Trophoblast cell (in vitro differentiated cells and primary cell): ENCODE data around the gene CLTCL1.
"Not testable (repeated sequence)": the region's sequence is repeated elsewhere in the genome, so short reads cannot be mapped to it uniquely, and the experiment has no call there.

Experiments used
- DNase-seq, 2 donors: peaks; one replicate each; pipeline ENCODE4 v3.0.0-alpha.2; 2016
- H2AFZ ChIP-seq: 2 replicates; pipeline ENCODE4 v1.6.1; 2013; ENCODE audit warnings: low read length, moderate library complexity, mild to moderate bottlenecking; ENCODE audit not compliant: insufficient read depth, poor library complexity
- H2AK5ac ChIP-seq: 2 replicates; pipeline ENCODE4 v1.6.1; 2013; ENCODE audit warnings: mild to moderate bottlenecking, low read length
- H2BK120ac ChIP-seq: 2 replicates; pipeline ENCODE4 v1.6.1; 2013; ENCODE audit warnings: low read length, mild to moderate bottlenecking, moderate library complexity; ENCODE audit not compliant: insufficient read depth, poor library complexity
- H2BK12ac ChIP-seq: 2 replicates; pipeline ENCODE4 v1.6.1; 2013; ENCODE audit warnings: mild to moderate bottlenecking, low read length, moderate library complexity
- H2BK5ac ChIP-seq: 2 replicates; pipeline ENCODE4 v1.6.1; 2013; ENCODE audit warnings: low read length, low read depth, moderate library complexity, mild to moderate bottlenecking; ENCODE audit not compliant: poor library complexity
- H3K14ac ChIP-seq: 2 replicates; pipeline ENCODE4 v1.6.1; 2013; ENCODE audit warnings: mild to moderate bottlenecking, low read length
- H3K18ac ChIP-seq: 2 replicates; pipeline ENCODE4 v1.6.1; 2013; ENCODE audit warnings: mild to moderate bottlenecking, low read length
- H3K23ac ChIP-seq: 2 replicates; pipeline ENCODE4 v1.6.1; 2013; ENCODE audit warnings: low read length
- H3K27ac ChIP-seq: 2 replicates; pipeline ENCODE4 v1.5.1; 2013; ENCODE audit warnings: low read depth, mild to moderate bottlenecking, inconsistent platforms, low read length, moderate library complexity
- H3K27me3 ChIP-seq: 2 replicates; pipeline ENCODE4 v1.6.1; 2013; ENCODE audit warnings: inconsistent platforms, mild to moderate bottlenecking, low read length, moderate library complexity; ENCODE audit not compliant: insufficient read depth
- H3K36me3 ChIP-seq, 2 experiments: 1 replicate in 1 of 2; 2 replicates in 1 of 2; pipeline ENCODE4 v1.6.1; 2013; ENCODE audit warnings: low read length in 2 of 2, mild to moderate bottlenecking in 2 of 2, moderate library complexity in 1 of 2; ENCODE audit not compliant: insufficient read depth in 2 of 2, control insufficient read depth in 1 of 2
- H3K4ac ChIP-seq: 2 replicates; pipeline ENCODE4 v1.6.1; 2013; ENCODE audit warnings: low read depth, mild to moderate bottlenecking, low read length, moderate library complexity
- H3K4me1 ChIP-seq, 2 experiments: 1 replicate in 1 of 2; 2 replicates in 1 of 2; pipeline ENCODE4 v1.6.1; 2013; ENCODE audit warnings: low read length in 2 of 2, mild to moderate bottlenecking in 2 of 2, moderate library complexity in 1 of 2; ENCODE audit not compliant: insufficient read depth in 2 of 2, control insufficient read depth in 1 of 2
- H3K4me2 ChIP-seq: 2 replicates; pipeline ENCODE4 v1.6.1; 2013; ENCODE audit warnings: inconsistent platforms, mild to moderate bottlenecking, low read length, moderate library complexity
- H3K4me3 ChIP-seq: 2 replicates; pipeline ENCODE4 v1.5.1; 2013; ENCODE audit warnings: mild to moderate bottlenecking, low read depth, low read length, inconsistent platforms
- H3K79me1 ChIP-seq: one replicate; pipeline ENCODE4 v1.6.1; 2013; ENCODE audit warnings: low read length
- H3K79me2 ChIP-seq: 2 replicates; pipeline ENCODE4 v1.6.1; 2013; ENCODE audit warnings: low read length, mild to moderate bottlenecking; ENCODE audit not compliant: control insufficient read depth, insufficient read depth, poor library complexity
- H3K9ac ChIP-seq: 2 replicates; pipeline ENCODE4 v1.6.1; 2013; ENCODE audit warnings: mild to moderate bottlenecking, low read length
- H3K9me3 ChIP-seq: 2 replicates; pipeline ENCODE4 v1.6.1; 2013; ENCODE audit warnings: low read depth, mild to moderate bottlenecking, control low read depth, inconsistent platforms, low read length; ENCODE audit not compliant: insufficient read depth
- H4K12ac ChIP-seq: 2 replicates; pipeline ENCODE4 v1.6.1; 2013; ENCODE audit warnings: low read depth, mild to moderate bottlenecking, low read length, moderate library complexity
- H4K8ac ChIP-seq: 2 replicates; pipeline ENCODE4 v1.6.1; 2013; ENCODE audit warnings: low read depth, mild to moderate bottlenecking, low read length, moderate library complexity
- H4K91ac ChIP-seq: one replicate; pipeline ENCODE4 v1.6.1; 2013; ENCODE audit warnings: low read depth, mild to moderate bottlenecking, low read length, moderate library complexity
- WGBS: extraction: QIAGEN DNeasy Blood & Tissue Kit; methylation state at CpG from one replicate; pipeline ENCODE4 v1.1.7; 2013; ENCODE audit warnings: missing lambda C conversion rate; ENCODE audit not compliant: insufficient read length, insufficient coverage; ENCODE audit errors: extremely low coverage; 5-methylcytosine and 5-hydroxymethylcytosine counted together

The CLTCL1 gene

GRCh38 chr22:19156109-19156508 lies 135.4 kb downstream of the CLTCL1 start:
- DNase-seq, H3K23ac ChIP-seq, H3K36me3 ChIP-seq, H3K4me1 ChIP-seq, H4K8ac ChIP-seq, H3K9ac ChIP-seq, H4K12ac ChIP-seq, H3K14ac ChIP-seq, H3K4ac ChIP-seq, H3K18ac ChIP-seq, H3K4me3 ChIP-seq, H3K9me3 ChIP-seq, H3K79me1 ChIP-seq, H4K91ac ChIP-seq, H2AK5ac ChIP-seq, H3K4me2 ChIP-seq, H2BK5ac ChIP-seq, H2AFZ ChIP-seq, H2BK12ac ChIP-seq, H3K27ac ChIP-seq, H3K79me2 ChIP-seq, H2BK120ac ChIP-seq: not testable (repeated sequence)
- H3K27me3 ChIP-seq: peaks cover 16% of the 10 kb centered on the region
- WGBS: no CpG with 5 or more reads among the region's 9 CpGs

GRCh38 chr22:19152942-19153883 lies 138.3 kb downstream of the CLTCL1 start:
- H3K4me2 ChIP-seq: no peak overlapping the region
- no peaks in the 10 kb centered on the region for H3K36me3 ChIP-seq
- no peak overlapping the region for H2BK12ac ChIP-seq
- no peak overlapping the region for H3K4me3 ChIP-seq
- no peak overlapping the region for H2BK5ac ChIP-seq
- H2BK120ac ChIP-seq: no peak overlapping the region
- no peak overlapping the region for H3K4ac ChIP-seq
- H3K4me1 ChIP-seq: peaks cover 0 to 5% of the 10 kb centered on the region in 2 experiments
- H2AFZ ChIP-seq: no peak overlapping the region
- WGBS: no CpG with 5 or more reads among the region's 11 CpGs
- DNase-seq: no peak
- no peaks in the 10 kb centered on the region for H3K79me2 ChIP-seq
- H3K27ac ChIP-seq: no peak overlapping the region
- no peak overlapping the region for H4K8ac ChIP-seq
- peaks cover 45% of the 10 kb centered on the region for H3K27me3 ChIP-seq
- H3K18ac ChIP-seq: no peak overlapping the region
- H3K23ac ChIP-seq: no peak overlapping the region
- H3K9ac ChIP-seq: no peak overlapping the region
- H4K12ac ChIP-seq: no peak overlapping the region
- H3K14ac ChIP-seq: no peak overlapping the region
- H4K91ac ChIP-seq: no peak overlapping the region
- H2AK5ac ChIP-seq: no peak overlapping the region
- peaks cover 19% of the 10 kb centered on the region for H3K9me3 ChIP-seq
- no peaks in the 10 kb centered on the region for H3K79me1 ChIP-seq

- Histone ChIP-seq H2AK5ac (no peak overlapping the region), H2BK5ac (no peak overlapping the region), H3K4ac (no peak overlapping the region), H4K12ac (no peak overlapping the region), H3K79me2 (no peaks in the 10 kb centered on the region), H3K18ac (no peak overlapping the region), H3K4me3 (no peak overlapping the region), H3K27ac (no peak overlapping the region), H3K4me2 (no peak overlapping the region), H3K79me1 (no peaks in the 10 kb centered on the region), H4K91ac (no peak overlapping the region), H2BK120ac (no peak overlapping the region), H2BK12ac (no peak overlapping the region), H3K27me3 (peaks cover 62% of the 10 kb centered on the region), H4K8ac (no peak overlapping the region), H3K9ac (no peak overlapping the region), H3K23ac (no peak overlapping the region), H2AFZ (no peak overlapping the region), H3K14ac (no peak overlapping the region), H3K4me1 (peaks cover 0 to 5% of the 10 kb centered on the region in 2 experiments), H3K36me3 (no peaks in the 10 kb centered on the region), H3K9me3 (peaks cover 22% of the 10 kb centered on the region)
- no CpG with 5 or more reads among the region's 10 CpGs for WGBS
- DNase-seq: no peak
These were observed 140.0 kb downstream of the CLTCL1 start for GRCh38 chr22:19151329-19152191.

GRCh38 chr22:19150482-19151328 lies 140.8 kb downstream of the CLTCL1 start:
- WGBS: no CpG with 5 or more reads among the region's 68 CpGs

More at GRCh38 chr22:19150482-19151328, 140.8 kb downstream of the CLTCL1 start:
- no peaks in the 10 kb centered on the region for H3K36me3 ChIP-seq
- no peak overlapping the region for H3K27ac ChIP-seq
- no peak overlapping the region for H2AK5ac ChIP-seq
- H2BK5ac ChIP-seq: no peak overlapping the region
- H3K23ac ChIP-seq: peak overlapping the region; percentile 21
- H3K79me2 ChIP-seq: no peaks in the 10 kb centered on the region
- no peak overlapping the region for H3K4me3 ChIP-seq
- H3K4me2 ChIP-seq: no peak overlapping the region
- H4K12ac ChIP-seq: no peak overlapping the region
- H2AFZ ChIP-seq: no peak overlapping the region
- no peak for DNase-seq
- no peak overlapping the region for H3K18ac ChIP-seq
- no peak overlapping the region for H3K4ac ChIP-seq
- H3K79me1 ChIP-seq: no peaks in the 10 kb centered on the region
- H3K14ac ChIP-seq: no peak overlapping the region
- peaks cover 0 to 5% of the 10 kb centered on the region in 2 experiments for H3K4me1 ChIP-seq
- peaks cover 22% of the 10 kb centered on the region for H3K9me3 ChIP-seq
- no peak overlapping the region for H2BK120ac ChIP-seq
- no peak overlapping the region for H4K91ac ChIP-seq
- no peak overlapping the region for H2BK12ac ChIP-seq
- H4K8ac ChIP-seq: no peak overlapping the region
- peaks cover 62% of the 10 kb centered on the region for H3K27me3 ChIP-seq
- H3K9ac ChIP-seq: no peak overlapping the region
